Loucy (cell line): ENCODE measurements around the gene EPHB3.

Source experiments
- EZH2phosphoT487 ChIP-seq: fragments of 200-600 bp; IDR thresholded peaks from 2 replicates; pipeline ENCODE4 v1.6.1; 2018; ENCODE audit warnings: antibody characterized with exemption, mild to moderate bottlenecking, moderate library complexity, borderline replicate concordance
- TF ChIP-seq, protein P1 (sequence below): fragments of 200-600 bp; sonication (generic); conservative IDR thresholded peaks from 2 replicates; pipeline ENCODE4 v1.5.1; 2014; ENCODE audit warnings: mild to moderate bottlenecking, antibody characterized with exemption, low read length

DNA sequence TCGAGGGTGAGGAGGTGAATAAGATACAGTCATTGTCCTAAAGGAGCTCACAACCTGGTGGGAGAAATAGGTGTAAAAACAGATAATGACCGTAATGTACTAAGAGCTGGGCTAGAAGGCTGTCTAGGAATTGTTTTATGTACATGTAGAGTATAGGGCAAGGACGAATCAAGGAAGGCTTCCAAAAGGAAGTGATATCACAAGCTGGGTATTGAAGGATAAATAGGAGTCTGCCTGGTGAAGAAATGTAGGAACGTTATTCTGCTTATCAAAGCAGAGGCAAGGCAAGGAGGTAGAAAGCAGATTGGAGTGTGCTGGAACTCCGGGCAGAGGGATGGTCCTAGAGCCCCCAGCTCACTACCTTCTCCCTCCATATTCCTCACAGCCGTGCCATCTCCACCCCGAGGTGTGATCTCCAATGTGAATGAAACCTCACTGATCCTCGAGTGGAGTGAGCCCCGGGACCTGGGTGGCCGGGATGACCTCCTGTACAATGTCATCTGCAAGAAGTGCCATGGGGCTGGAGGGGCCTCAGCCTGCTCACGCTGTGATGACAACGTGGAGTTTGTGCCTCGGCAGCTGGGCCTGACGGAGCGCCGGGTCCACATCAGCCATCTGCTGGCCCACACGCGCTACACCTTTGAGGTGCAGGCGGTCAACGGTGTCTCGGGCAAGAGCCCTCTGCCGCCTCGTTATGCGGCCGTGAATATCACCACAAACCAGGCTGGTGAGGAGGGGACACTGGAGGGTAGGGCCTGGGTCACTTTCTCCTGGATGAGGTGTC, 15.1 kb downstream of the EPHB3 start:
- TF ChIP-seq, protein P1, sequence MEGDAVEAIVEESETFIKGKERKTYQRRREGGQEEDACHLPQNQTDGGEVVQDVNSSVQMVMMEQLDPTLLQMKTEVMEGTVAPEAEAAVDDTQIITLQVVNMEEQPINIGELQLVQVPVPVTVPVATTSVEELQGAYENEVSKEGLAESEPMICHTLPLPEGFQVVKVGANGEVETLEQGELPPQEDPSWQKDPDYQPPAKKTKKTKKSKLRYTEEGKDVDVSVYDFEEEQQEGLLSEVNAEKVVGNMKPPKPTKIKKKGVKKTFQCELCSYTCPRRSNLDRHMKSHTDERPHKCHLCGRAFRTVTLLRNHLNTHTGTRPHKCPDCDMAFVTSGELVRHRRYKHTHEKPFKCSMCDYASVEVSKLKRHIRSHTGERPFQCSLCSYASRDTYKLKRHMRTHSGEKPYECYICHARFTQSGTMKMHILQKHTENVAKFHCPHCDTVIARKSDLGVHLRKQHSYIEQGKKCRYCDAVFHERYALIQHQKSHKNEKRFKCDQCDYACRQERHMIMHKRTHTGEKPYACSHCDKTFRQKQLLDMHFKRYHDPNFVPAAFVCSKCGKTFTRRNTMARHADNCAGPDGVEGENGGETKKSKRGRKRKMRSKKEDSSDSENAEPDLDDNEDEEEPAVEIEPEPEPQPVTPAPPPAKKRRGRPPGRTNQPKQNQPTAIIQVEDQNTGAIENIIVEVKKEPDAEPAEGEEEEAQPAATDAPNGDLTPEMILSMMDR: no peak
- no peak for TF ChIP-seq EZH2phosphoT487
